Activated CD4-positive, alpha-beta memory T cell treated with anti-CD3 and anti-CD28 coated beads, Interleukin-2, amount 10 ng/mL, durations not matched to agents 7 days and 5 days (primary cell): ENCODE measurements around the gene RNU1-1. TPM values are rescaled to one million over a fixed set of nuclear protein-coding genes. Genes with fewer than 3 reads are reported as not detected.
"Not testable (repeated sequence)": the region's sequence is repeated elsewhere in the genome, so short reads cannot be mapped to it uniquely, and the experiment has no call there.

Experiments used
- CTCF ChIA-PET: fragments of 350-600 bp; sonication (Branson Sonifier 250); formaldehyde crosslinking; loops from one replicate; lab custom pipeline; 2021; ENCODE audit warnings: antibody characterized with exemption, inconsistent platforms; lab: Charles Lee
- POLR2A ChIA-PET: fragments of 350-600 bp; sonication (Branson Sonifier 250); formaldehyde crosslinking; loops from one replicate; lab custom pipeline; 2021; ENCODE audit warnings: antibody characterized with exemption; lab: Charles Lee
- DNase-seq: peaks from one replicate; pipeline ENCODE4 v3.0.0-alpha.2; 2020
- H3K27ac Mint-ChIP-seq: one replicate; pipeline ENCODE4 v1.8.0; 2021; ENCODE audit warnings: mild to moderate bottlenecking, mixed read lengths
- H3K27me3 Mint-ChIP-seq: one replicate; pipeline ENCODE4 v1.8.0; 2021; ENCODE audit warnings: mixed read lengths
- H3K36me3 Mint-ChIP-seq: one replicate; pipeline ENCODE4 v1.8.0; 2021; ENCODE audit warnings: low read depth, mixed read lengths
- H3K4me1 Mint-ChIP-seq: one replicate; pipeline ENCODE4 v1.8.0; 2021; ENCODE audit warnings: mixed read lengths
- H3K4me3 Mint-ChIP-seq: one replicate; pipeline ENCODE4 v1.8.0; 2021; ENCODE audit warnings: mild to moderate bottlenecking, mixed read lengths
- H3K9me3 Mint-ChIP-seq: one replicate; pipeline ENCODE4 v1.8.0; 2021; ENCODE audit warnings: mixed read lengths
- total RNA-seq, 2 experiments: library from RNA; stranded (reverse); gene quantifications; one replicate each; pipeline ENCODE4 v1.2.3, GENCODE V29; 2021

RNU1-1 gene
- total RNA-seq, 2 experiments from 2014 or later: 1,570 to 1,691 TPM

DNA sequence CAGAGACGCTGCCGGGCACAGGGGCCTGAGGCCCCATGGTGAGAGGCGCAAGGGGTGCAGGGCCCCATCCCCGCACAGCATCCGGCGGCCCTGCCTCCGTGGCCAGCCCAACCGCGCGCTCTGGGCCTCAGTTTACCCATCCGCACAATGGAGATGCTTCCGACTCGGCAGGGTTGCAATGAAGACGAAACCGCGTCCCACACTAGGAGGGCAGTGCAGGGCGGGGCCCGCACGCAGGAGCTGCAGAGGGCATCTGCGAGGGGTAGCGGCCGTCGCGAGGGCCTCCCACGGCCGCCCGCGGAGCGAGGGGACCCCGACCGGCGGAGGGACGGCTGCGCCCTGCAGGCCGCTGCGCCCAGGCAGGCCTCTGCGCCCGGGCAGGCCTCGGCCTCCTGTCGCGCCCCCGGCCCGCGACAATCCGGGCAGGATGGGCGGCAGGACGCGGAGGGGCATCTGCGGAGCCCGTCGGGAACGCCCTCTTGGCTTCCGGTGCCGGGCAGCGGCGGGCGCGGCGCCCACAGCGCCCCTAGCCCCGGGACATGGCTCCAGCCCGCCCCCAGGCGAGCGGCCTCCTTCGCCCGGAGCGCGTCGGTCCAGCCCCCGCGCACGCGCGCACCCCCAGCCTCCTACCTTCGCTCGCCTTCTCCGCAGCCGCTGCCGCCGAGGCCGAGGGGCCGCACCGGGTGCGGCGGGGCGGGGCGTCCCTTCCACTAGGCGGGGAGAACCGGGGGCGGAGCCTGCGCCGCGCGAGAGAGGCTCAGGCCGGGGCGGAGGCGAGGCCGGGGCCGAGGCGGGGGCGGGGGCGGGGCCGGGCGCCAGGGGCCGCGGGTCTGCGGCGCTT, 15.3 kb downstream of the RNU1-1 start:
- POLR2A ChIA-PET: interaction anchor here (1.3 to 1.8 kb wide), 3 partner anchors 15 to 131 kb away, joined by 3 to 8 read pairs (median 6); partner anchors contain the start of gene RNU1-1
- H3K4me3 Mint-ChIP-seq: peak overlapping the region; percentile 75
- peaks cover 13% of the 10 kb centered on the region for H3K4me1 Mint-ChIP-seq
- H3K27ac Mint-ChIP-seq: no peak overlapping the region
- no peaks in the 10 kb centered on the region for H3K36me3 Mint-ChIP-seq
- CTCF ChIA-PET: interaction anchor here (0.6 to 1.9 kb wide), 2 partner anchors 58 to 675 kb away, joined by 5 read pairs; partner anchors contain the start of gene NECAP2
- DNase-seq: peak; percentile 86
- no peaks in the 10 kb centered on the region for H3K9me3 Mint-ChIP-seq
- H3K27me3 Mint-ChIP-seq: peaks cover 11% of the 10 kb centered on the region

GRCh38 chr1:16498047-16498446, 16.0 kb downstream of the RNU1-1 start:
- Mint-ChIP-seq H3K27ac (peak overlapping the region; percentile 23), H3K4me3 (peak overlapping the region; percentile 75), H3K4me1 (peaks cover 16% of the 10 kb centered on the region)
- CTCF ChIA-PET: interaction anchor here (1.9 kb wide), 1 partner anchor 58 kb away, joined by 5 read pairs; the partner anchor contains the start of gene NECAP2
- POLR2A ChIA-PET: interaction anchor here (1.3 to 1.5 kb wide), 2 partner anchors 16 to 130 kb away, joined by 3 to 6 read pairs; partner anchors contain the start of gene RNU1-1
- not testable (repeated sequence) for H3K36me3 Mint-ChIP-seq, H3K9me3 Mint-ChIP-seq, H3K27me3 Mint-ChIP-seq, DNase-seq

GRCh38 chr1:16497474-16497904, 16.6 kb downstream of the RNU1-1 start:
- POLR2A ChIA-PET: interaction anchor here (1.3 to 1.5 kb wide), 2 partner anchors 16 to 57 kb away, joined by 3 to 6 read pairs; partner anchors contain the start of genes NECAP2 and RNU1-1
- peaks cover 21% of the 10 kb centered on the region for H3K4me1 Mint-ChIP-seq
- H3K27me3 Mint-ChIP-seq, H3K27ac Mint-ChIP-seq, DNase-seq, H3K36me3 Mint-ChIP-seq, H3K9me3 Mint-ChIP-seq: not testable (repeated sequence)
- H3K4me3 Mint-ChIP-seq: peak overlapping the region; percentile 75
- CTCF ChIA-PET: interaction anchor here (0.9 to 1.9 kb wide), 2 partner anchors 11 to 57 kb away, joined by 4 to 5 read pairs; partner anchors contain the start of gene NECAP2

- DNase-seq, H3K9me3 Mint-ChIP-seq, H3K36me3 Mint-ChIP-seq, POLR2A ChIA-PET, H3K27me3 Mint-ChIP-seq, H3K27ac Mint-ChIP-seq, H3K4me3 Mint-ChIP-seq: not testable (repeated sequence)
- CTCF ChIA-PET: interaction anchor here (0.6 kb wide), 1 partner anchor 124 kb away, joined by 3 read pairs; no protein-coding TSS in a partner anchor
- peaks cover 21% of the 10 kb centered on the region for H3K4me1 Mint-ChIP-seq
These were observed 20.4 kb downstream of the RNU1-1 start for GRCh38 chr1:16493731-16494130.

DNA sequence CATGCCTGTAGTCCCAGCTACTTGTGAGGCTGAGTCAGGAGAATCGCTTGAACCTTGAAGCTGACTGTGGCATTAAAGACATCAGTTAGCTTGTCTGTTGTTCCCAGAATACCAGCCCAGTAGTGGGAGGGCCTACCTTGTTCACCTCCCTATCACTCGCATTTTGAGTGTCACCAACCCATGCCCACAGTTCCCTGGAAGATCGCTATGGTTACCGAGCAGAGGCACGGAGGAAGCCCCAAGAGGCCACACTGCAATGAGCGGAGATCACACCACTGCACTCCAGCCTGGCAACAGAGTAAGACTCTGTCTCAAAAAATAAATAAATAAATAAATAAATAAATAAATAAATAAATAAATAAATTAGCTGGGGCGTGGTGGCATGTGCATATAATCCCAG, 21.1 kb downstream of the RNU1-1 start:
- H3K36me3 Mint-ChIP-seq, CTCF ChIA-PET, H3K4me3 Mint-ChIP-seq, H3K9me3 Mint-ChIP-seq, H3K27me3 Mint-ChIP-seq, H3K27ac Mint-ChIP-seq: not testable (repeated sequence)
- POLR2A ChIA-PET: interaction anchor here (0.5 kb wide), 1 partner anchor 411 kb away, joined by 3 read pairs; no protein-coding TSS in a partner anchor
- DNase-seq: peak; percentile 24
- H3K4me1 Mint-ChIP-seq: peaks cover 20% of the 10 kb centered on the region

DNA sequence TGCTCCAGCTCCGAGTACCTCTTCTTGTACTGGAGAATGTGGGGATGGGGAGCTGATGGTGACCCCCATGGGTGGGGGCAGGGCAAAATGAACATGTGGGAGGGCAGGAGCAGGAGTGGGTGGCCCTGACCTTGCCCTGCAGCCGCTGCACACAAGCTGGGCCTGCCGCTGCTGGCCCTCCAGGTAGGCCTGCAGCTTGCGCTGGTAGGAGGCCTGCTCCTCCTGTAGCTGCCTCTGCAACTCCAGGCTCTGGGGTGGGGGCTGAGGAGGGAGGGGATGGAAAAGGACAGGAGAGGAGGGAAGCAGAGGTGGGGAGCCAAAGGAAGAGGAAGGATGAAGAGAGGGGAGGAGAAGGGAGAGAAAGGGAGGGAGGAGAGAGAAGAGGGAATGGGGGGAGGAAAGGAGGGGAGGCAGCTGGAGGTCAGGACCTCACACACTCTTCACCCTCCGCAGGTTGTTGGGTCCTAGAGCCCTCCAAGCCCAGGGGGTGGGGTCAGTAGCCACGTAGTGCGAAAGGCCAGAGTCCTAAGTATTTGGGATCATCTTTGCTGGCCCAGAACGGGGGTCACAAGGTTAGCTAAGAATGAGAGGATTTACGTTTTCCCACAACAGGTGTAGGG, 22.9 kb downstream of the RNU1-1 start:
- CTCF ChIA-PET: interaction anchor here (0.7 to 1.1 kb wide), 2 partner anchors 36 to 51 kb away, joined by 3 read pairs; partner anchors contain the start of gene NECAP2
- Mint-ChIP-seq H3K27ac (no peak overlapping the region), H3K4me1 (peaks cover 12% of the 10 kb centered on the region), H3K36me3 (no peaks in the 10 kb centered on the region), H3K9me3 (no peaks in the 10 kb centered on the region), H3K27me3 (no peaks in the 10 kb centered on the region), H3K4me3 (no peak overlapping the region)
- DNase-seq: no peak
- POLR2A ChIA-PET: no interaction called here

GRCh38 chr1:16489195-16489880, 24.7 kb downstream of the RNU1-1 start:
- H3K9me3 Mint-ChIP-seq, H3K27me3 Mint-ChIP-seq, DNase-seq, CTCF ChIA-PET, POLR2A ChIA-PET, H3K4me3 Mint-ChIP-seq, H3K36me3 Mint-ChIP-seq, H3K27ac Mint-ChIP-seq: not testable (repeated sequence)
- H3K4me1 Mint-ChIP-seq: peaks cover 12% of the 10 kb centered on the region

- POLR2A ChIA-PET, H3K27ac Mint-ChIP-seq, H3K36me3 Mint-ChIP-seq, CTCF ChIA-PET, DNase-seq, H3K4me1 Mint-ChIP-seq, H3K4me3 Mint-ChIP-seq, H3K27me3 Mint-ChIP-seq, H3K9me3 Mint-ChIP-seq: not testable (repeated sequence)
These were observed 27.1 kb downstream of the RNU1-1 start for GRCh38 chr1:16487011-16487410.

- H3K9me3 Mint-ChIP-seq, H3K4me3 Mint-ChIP-seq, H3K4me1 Mint-ChIP-seq, DNase-seq, H3K27ac Mint-ChIP-seq, H3K27me3 Mint-ChIP-seq, POLR2A ChIA-PET, CTCF ChIA-PET, H3K36me3 Mint-ChIP-seq: not testable (repeated sequence)
These were observed 27.8 kb downstream of the RNU1-1 start for GRCh38 chr1:16486316-16486715.

DNA sequence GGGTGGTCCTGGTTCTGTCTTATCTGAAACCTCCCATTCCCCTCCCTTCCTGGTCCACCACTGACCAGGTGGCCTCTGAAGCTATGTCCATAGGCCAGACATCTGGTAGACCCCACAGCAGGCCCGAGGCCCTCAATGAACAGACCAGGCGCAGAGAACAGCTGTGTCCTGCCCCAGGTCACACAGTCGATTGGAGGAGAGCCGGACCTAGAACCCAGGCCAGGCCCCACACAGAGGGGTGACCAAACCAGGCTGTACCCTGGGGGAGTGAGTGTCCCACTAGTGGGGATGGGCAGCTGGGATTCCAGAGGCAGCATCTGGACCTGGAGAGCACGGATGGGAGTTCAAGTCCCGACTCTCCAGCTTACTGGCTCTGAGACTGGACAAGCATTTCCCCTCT, 29.2 kb downstream of the RNU1-1 start:
- ChIA-PET POLR2A (interaction anchor here (0.9 kb wide), 1 partner anchor 12 kb away, joined by 3 read pairs; no protein-coding TSS in a partner anchor), CTCF (no interaction called here)
- no peaks in the 10 kb centered on the region for H3K4me1 Mint-ChIP-seq
- H3K36me3 Mint-ChIP-seq: peaks cover 5% of the 10 kb centered on the region
- no peak overlapping the region for H3K4me3 Mint-ChIP-seq
- no peaks in the 10 kb centered on the region for H3K27me3 Mint-ChIP-seq
- no peak overlapping the region for H3K27ac Mint-ChIP-seq
- no peaks in the 10 kb centered on the region for H3K9me3 Mint-ChIP-seq
- DNase-seq: no peak

DNA sequence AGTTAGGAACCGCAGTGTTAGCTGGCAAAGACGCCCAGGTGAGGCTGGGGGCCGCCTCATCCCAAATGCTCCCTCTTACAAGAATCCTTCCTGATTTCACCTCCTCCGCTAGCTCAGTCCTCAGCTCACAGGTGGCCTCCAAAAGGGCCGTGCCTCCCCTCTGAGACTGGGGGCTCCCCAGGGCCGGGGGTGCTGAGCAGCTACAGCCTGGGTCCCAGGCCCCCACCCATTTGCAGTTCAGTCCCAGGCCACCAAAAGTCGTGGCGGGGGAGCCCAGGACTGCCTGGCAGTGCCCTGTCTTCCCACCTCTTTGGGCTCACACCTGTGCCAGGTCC, 29.6 kb downstream of the RNU1-1 start:
- H3K27me3 Mint-ChIP-seq: no peaks in the 10 kb centered on the region
- ChIA-PET POLR2A (interaction anchor here (0.9 kb wide), 1 partner anchor 11 kb away, joined by 3 read pairs; no protein-coding TSS in a partner anchor), CTCF (no interaction called here)
- peaks cover 5% of the 10 kb centered on the region for H3K36me3 Mint-ChIP-seq
- no peak for DNase-seq
- no peak overlapping the region for H3K27ac Mint-ChIP-seq
- H3K4me3 Mint-ChIP-seq: no peak overlapping the region
- no peaks in the 10 kb centered on the region for H3K9me3 Mint-ChIP-seq
- H3K4me1 Mint-ChIP-seq: no peaks in the 10 kb centered on the region

DNA sequence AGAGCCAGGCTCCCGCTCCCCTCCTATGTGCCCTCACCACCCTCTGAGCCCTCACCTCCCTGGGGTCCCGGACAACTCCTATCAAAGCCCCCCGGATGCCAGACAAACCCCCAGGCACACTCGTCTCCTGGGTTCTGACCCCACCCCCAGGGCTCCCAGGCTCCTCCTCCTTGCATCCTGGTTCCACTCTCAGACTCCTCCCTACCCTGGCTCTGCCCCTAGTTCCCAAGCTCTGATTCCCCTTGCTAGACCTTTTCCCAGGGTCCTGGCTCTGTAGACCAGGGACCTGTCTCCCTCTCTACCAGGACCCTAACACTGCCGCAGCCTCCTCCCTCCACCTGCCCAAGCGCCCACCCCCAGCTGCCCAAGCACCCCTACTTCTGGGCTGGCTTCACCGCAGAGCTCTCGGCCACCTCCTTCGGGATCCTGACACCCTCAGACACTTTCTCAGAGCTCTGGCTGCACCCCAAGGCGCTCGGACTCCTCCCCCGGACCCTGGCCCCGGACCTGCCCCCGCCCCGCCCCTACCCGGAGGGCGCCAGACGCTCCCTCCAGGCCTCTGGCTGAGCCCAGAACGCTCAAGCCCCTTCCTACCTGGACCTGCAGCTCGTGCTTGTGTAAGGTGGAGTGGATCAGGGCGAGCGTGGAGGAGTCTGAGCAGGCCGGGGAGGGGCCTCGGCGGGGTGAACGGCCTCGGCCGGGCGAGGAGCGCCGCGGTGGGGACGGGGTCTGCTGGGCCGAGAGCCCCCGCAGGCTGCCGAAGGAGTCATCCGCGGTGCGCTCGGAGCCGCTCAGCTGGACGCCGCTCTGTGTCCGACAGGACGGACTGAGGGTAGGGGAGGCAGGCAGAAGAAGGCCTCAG, 30.2 kb downstream of the RNU1-1 start:
- H3K27ac Mint-ChIP-seq, H3K27me3 Mint-ChIP-seq, H3K4me1 Mint-ChIP-seq, H3K4me3 Mint-ChIP-seq, H3K9me3 Mint-ChIP-seq, POLR2A ChIA-PET, DNase-seq, CTCF ChIA-PET, H3K36me3 Mint-ChIP-seq: not testable (repeated sequence)
